CD4-positive, alpha-beta T cell treated with Interleukin-6 for 4 hours (primary cell): ENCODE data around the gene PARD3B.

Experiments used
- DNase-seq: peaks from one replicate; pipeline ENCODE4 v3.0.0-alpha.2; 2020; ENCODE audit warnings: mixed read lengths

Gene PARD3B

GRCh38 chr2:205439621-205440020 is 894.3 kb downstream of the PARD3B start:
- DNase-seq, result no peak

DNA sequence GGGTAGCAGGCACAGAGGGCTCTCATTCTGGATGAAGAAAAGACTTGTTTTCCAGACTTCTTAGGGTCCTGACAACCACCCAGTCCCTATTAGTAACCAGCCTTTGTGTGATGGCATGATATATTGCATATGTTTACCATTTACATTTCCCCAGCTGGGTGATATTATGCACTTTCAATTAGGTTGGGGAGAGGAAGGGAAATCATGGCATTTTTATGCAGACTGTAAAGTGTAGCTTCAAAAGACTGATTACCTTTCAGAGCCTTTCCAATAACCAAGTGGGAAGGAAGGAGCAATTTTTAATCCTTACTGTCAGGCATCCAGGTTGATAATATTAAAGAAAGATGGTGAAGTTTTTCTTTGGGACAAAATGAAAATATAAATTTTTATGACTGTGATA is 896.2 kb downstream of the PARD3B start:
- DNase-seq, result no peak

DNA sequence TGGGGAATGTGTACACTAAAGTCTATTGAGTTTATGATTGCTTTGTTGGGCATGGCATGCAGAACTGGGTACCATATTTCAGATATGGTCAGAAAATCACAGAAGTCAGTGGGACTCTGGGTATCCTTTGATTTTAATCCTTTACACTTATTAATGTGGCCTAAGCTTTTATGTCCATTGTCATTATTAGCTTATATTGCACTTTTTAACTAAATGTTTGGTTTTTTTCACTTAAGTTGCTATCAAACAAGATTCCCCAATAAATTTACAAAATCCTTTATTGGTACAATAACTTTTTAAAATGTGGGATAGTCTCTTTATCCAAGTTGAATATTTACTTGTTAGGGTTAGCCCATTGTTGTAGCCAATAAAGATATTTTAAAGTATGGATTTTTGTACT is 902.9 kb downstream of the PARD3B start:
- no peak for DNase-seq

DNA sequence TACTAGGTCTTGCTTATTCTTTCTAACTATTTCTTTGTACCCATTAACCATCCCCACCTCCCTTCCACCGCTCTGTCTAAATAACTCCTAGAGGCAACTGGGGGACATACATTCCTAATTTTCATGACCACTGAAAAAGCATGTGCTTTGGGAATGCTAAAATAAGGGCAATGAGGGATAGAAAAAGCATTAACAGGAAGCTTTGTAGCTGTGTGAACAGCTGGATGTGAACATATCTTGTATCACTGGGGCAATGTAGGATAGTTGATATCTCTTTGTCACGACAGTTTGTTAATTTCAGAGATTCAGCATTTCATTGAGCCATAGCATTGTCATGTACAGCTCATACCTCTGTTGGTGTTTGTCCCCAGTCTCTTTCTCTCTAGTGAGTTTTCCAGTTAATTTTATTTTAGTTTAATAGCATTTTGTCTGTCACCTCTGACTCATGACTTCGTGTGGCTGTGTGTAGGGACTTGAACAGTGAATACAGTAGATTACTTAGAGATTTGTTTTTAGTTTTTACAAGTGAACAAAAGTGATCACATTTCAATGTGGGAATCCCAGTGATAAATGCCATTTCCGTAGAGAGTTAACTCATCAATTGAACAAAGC is 906.7 kb downstream of the PARD3B start:
- no peak for DNase-seq

DNA sequence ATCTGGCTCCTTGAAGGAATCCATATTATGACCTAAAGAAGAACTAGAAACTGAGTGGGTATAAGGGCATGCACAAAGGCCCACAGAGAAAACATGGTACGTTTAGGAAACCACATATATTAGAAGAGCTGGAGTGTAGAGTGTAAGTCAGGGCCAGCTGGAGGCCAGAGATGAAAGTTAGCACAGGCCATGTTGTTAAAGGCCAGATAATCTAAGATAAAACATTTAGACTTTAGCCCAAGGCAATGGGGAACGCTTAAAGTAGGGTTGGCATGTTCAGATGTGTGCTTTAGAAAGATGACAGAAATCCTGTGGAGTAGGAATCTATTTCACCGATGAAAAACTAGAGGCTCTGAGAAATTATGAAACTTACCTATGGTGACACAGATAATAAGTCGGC is 907.9 kb downstream of the PARD3B start:
- DNase-seq, result no peak

DNA sequence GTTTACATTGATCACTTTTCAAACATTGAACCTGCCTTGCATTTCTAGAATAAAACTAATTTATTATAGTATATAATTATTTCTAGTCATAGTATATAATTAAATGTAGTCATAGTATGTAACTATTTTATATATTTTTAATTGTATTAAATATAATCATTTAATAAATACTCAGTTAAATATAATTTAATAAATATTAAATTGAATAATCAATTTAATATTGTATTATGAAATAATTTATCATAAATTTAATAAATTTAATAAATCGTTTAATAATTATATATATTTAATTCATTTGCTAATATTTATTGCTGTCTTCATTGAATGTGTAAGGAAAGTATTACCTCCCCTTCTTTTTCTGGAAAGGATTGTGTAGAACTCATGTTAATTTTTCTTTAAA is 911.4 kb downstream of the PARD3B start:
- no peak for DNase-seq

- DNase-seq, result no peak
Observed at GRCh38 chr2:205460217-205460616, 914.9 kb downstream of the PARD3B start.

DNA sequence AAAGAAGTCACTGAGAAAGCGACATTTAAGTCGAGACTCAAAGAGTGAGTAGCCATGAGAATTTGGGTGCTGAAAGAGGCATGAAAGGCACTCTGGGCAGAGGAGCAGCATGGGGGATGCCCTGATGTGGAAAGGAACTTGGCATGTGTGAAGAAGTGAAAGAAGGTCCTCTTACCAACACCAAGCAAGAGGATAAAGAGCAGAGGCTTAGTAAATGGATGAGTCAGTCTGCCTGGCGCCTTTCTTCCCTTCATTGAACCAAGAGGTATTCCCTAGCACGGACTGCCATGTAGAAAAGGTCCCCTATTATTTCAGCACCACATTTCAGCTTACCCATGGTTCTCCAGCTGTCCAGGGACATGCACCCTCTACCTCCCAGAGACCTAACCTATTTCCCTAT is 915.9 kb downstream of the PARD3B start:
- no peak for DNase-seq

DNA sequence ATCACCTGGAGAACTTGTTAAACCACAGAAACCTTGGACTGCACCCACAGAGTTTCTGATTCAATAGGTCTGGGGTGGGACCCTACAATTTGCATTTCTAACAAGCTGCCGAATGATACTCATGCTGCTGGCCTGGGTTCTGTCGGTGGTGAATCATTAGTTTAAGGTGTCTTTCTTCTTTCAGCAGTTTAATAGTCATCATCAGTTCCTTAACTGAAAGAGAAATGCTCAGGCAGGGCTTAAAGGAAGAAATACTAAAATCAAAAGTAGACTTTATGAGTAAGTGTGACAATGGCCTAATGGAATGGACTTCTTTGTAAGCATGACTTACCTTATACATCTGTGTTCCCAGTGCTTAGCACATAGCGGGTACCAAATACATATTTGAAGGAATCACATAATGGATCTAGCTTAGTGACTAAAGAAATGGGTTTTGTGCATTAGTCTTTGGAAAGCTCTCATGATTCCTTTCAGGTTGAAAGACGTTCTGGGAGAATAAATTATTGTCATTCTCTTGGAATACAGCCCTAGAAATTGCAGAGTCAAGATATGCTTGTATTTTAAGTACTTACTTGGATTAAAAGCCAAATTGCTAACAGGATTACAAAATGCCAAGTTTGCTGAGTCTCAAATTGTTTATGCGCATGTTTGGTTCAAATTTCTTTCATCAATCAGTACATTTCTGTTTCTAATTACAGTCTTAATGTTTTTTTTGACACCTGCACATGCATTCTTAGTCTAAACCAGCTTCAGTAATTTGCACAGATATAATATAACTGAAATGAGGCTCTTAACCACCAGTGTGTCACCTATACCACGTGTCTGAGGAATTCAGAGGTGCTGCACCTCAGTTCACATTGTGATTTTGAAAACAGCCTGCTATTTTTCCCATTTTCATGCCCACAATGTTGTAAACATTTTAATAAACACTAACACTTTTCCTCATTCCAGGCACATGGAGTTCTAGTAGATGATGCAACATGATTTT is 916.7 kb downstream of the PARD3B start:
- DNase-seq, result no peak

DNA sequence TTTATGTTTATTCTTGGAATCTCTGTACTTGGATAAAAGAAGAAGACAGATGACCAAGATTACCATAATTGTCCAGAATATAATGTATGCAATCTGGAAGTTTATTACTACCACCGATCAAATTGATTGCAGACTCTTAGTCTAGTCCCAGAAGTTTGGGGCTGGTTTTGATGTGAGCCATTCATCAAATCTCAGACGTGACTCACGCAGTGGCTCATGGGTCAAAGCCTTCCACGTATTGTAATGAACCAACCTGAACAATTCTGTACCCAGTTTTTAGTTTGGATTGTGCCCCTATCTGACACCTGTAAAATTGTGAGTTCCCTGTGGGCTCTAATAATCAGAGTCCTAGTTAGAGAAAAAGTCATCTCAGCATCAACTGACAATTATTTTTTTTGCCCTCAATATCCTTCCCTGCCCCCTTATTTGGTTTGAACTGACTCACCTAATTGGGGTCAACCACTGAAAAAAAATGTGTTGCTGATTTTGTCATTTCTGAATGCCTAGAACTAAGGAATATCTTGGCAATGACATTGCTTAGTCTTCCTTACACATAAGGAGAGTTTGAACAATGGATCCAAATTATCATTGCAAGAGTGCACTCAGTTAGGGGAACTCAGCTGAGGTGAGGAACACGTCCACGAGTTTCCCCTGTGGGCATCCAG is 917.5 kb downstream of the PARD3B start:
- DNase-seq, result no peak

GRCh38 chr2:205463466-205464025 is 918.3 kb downstream of the PARD3B start:
- DNase-seq, result no peak

GRCh38 chr2:205464681-205465080 is 919.4 kb downstream of the PARD3B start:
- DNase-seq, result no peak

- DNase-seq, result no peak
Observed at GRCh38 chr2:205465791-205466190, 920.5 kb downstream of the PARD3B start.

- no peak for DNase-seq
Observed at GRCh38 chr2:205471776-205472175, 926.5 kb downstream of the PARD3B start.

DNA sequence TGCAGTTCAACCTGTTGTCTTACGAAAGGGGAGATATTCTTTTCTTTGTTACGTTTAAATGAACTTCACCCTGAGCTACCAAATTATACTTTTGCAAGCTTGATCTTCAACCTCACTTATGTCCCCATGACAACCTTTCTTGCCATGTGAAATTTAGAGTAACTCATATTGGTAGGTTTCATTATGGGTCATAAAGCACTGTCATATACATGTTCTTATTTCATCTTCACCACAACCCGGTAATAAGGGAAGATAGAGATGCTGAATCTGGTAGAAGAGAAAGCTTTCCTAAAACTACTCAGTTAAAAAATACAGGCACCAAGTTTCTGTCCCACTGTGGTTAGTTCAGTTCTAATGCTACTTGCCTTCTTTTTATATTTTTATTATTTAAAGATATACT is 928.5 kb downstream of the PARD3B start:
- no peak for DNase-seq

DNA sequence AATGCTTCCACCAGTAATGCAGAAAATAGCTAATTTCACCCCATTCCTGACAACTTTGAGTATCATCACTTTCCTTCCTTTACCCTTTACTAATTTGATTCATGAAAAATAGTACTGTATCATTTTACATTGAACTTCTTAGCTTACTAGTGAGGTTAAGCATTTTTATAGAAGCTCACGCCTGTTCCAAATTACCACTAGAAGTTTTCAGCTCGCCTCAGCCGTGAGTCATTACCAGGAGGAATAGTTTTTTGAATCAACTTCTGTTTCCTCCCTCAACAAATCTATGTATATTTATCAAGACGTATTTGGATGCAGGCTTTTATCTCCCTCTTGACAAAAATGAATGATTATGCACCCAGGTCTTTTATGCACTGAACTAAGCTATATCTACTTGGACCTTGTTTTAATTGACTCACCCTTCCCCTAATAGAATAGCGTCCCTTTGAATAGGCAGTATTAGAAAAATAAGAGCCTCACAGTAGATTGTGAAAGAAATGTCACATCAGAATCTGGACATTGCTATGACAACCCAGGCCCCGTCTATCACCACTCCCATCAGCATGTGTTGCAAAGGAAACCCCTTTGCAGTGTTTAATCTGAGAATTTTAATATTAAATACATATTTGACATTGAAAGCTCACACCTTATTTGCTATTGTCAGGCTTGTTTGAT is 929.6 kb downstream of the PARD3B start:
- DNase-seq, result no peak

GRCh38 chr2:205475416-205475768 is 930.1 kb downstream of the PARD3B start:
- DNase-seq, result no peak

DNA sequence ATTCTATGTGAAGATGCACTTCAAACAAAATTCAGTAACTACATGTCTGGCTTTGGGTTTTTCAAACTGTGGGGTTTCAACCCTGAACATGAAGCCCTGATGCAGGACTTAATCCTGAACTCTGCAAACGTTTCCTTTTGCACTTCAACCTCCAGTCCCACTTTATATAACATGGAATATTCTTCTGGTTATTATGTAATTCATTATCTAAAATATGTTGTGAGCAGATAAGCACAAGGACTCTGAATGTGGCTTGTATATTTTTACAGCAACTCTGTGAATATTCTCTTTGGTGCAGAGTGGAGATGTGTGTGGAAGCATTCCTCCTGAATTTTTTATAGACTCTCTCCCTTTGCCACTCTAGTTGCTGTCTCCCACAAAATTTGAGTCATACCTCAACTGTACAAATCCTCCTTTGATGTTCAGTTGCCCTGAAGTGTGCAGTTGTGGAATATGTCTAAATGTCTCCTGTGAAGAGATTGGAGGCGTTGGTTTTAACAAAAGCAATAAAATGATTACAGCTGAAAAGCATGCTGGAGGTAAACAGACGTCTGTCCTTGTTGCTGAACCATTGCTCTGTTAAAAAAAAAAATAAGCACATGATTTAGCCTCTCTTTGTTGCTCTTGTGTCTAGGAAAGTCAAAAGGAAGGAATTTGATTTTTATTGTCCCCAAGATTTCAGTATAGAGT is 931.9 kb downstream of the PARD3B start:
- no peak for DNase-seq

DNA sequence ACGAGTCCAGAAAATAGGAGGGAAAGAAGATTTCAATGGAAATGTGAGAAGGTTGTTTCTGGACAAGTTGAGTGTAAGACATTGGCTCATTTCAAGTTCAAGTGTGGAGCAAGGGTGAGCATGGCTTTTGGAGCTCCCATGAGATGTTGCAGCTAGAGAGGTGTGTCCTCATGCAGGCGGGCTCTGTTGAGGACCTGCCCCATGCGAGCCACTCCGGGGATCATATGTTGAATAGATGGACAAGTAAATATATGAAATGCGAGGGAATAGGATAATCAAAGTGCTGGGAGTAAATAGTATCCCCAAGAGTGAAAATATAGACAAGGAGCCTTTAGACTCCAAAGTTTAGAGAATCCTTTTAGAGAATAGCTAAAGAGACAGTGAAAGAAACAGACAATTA is 936.6 kb downstream of the PARD3B start:
- no peak for DNase-seq

DNA sequence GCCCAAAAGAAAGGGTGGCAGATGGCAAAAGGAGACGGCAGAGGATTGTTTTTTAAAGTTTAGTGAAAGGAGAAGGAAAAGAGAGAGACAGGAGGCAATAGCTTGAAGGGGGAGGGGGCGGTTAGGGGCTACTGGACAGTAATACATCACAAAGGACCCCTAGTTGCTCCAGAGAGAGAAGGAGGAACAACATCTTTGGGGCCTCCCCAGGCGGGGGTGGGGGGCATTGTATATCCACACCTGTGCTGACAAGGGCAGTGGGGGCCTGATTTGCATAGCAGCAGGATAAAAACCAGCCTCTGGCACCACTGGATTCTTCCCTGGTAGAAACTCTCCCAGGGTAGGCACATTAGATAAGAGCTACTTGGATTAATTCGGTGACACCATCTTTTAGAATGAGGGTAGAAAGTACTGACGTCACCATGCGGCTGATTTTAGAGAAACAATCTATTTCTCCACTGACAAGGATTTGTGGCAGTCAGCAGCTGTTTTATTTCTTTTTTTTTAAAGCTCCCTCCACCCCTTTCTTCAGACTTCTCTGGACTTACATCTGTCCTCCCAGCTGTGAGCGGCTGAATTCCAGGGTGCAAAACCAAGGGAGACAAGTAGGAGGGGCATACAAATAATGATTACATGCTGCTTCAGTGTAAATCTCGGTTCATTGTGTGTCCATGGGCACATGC is 937.3 kb downstream of the PARD3B start:
- DNase-seq, result no peak

GRCh38 chr2:205483095-205483494 is 937.8 kb downstream of the PARD3B start:
- DNase-seq, result no peak

DNA sequence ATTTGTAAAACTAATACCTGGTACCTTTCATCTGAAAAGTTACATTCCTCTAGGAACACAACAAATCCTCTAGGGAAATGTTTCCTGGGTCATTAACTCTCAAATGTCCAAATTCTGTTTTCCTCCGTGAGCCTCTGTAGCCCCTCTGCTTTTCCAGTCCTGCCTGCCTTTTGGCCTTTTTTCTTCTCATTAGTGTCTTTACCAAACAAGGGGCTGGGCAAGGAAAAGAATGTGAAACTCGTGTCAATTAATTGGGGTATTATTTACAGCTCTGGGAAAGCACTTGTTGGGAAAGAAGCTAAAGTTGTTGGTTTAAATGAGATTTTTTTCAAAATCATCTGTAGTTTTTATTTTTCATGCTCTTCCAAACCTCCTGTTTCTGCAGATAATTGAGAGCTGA is 938.9 kb downstream of the PARD3B start:
- DNase-seq, result no peak
